B cell (primary cell): ENCODE data around the gene ZNF407. TPM values are rescaled to one million over a fixed set of nuclear protein-coding genes. Genes with fewer than 3 reads are reported as not detected.
A peak's percentile ranks its signal among the peaks of the same experiment; 100 is the strongest.

ENCODE experiments used
- ATAC-seq: fragments of 200-7000 bp; cut with Tn5 transposase; one replicate; pipeline ENCODE4 v1.10.0; 2021; ENCODE audit warnings: low read depth, mild to moderate bottlenecking, moderate number of reproducible peaks, moderate library complexity
- CTCF ChIA-PET: fragments of 350-600 bp; sonication (Branson Sonifier 250); formaldehyde crosslinking; loops from one replicate; lab custom pipeline; 2021; ENCODE audit warnings: antibody characterized with exemption, inconsistent platforms; lab: Charles Lee
- POLR2A ChIA-PET: fragments of 350-600 bp; sonication (Branson Sonifier 250); formaldehyde crosslinking; loops from one replicate; lab custom pipeline; 2021; ENCODE audit warnings: antibody characterized with exemption; lab: Charles Lee
- DNase-seq: peaks from one replicate; pipeline ENCODE4 v3.0.0; 2013
- H2AFZ ChIP-seq: 2 replicates; pipeline ENCODE4 v1.6.1; 2012; ENCODE audit warnings: mild to moderate bottlenecking, low read depth, low read length; ENCODE audit not compliant: insufficient read depth, poor library complexity, severe bottlenecking
- H3K27ac ChIP-seq, 2 donors: 1 replicate in 1 of 2; 2 replicates in 1 of 2; pipeline ENCODE4 v1.5.1; 2012 to 2013; ENCODE audit warnings: low read length in 2 of 2, mild to moderate bottlenecking in 2 of 2, moderate library complexity in 1 of 2
- H3K27me3 ChIP-seq, 4 experiments: fragments of 200-600 bp in 1 of 4; sonication (generic) in 1 of 4; replicated peaks in 1 of 4; 1 replicate in 2 of 4; 2 replicates in 2 of 4; pipeline versions ENCODE4 v1.6.1 to v1.7.0; 2013 to 2016; ENCODE audit warnings: low read length in 3 of 4, mild to moderate bottlenecking in 2 of 4, mixed read lengths in 1 of 4, moderate library complexity in 1 of 4; ENCODE audit not compliant: insufficient read depth in 4 of 4, control insufficient read depth in 3 of 4; ENCODE audit errors: control extremely low read depth in 1 of 4
- H3K36me3 ChIP-seq, 2 experiments: replicated peaks in 1 of 2; 1 replicate in 1 of 2; 2 replicates in 1 of 2; pipeline versions ENCODE4 v1.6.1 to v1.7.1; 2013; ENCODE audit warnings: low read length in 1 of 2; ENCODE audit not compliant: insufficient read depth in 2 of 2, control insufficient read depth in 1 of 2; ENCODE audit errors: control extremely low read depth in 1 of 2, extremely low read depth in 1 of 2
- H3K4me1 ChIP-seq, 2 donors: fragments of 200-600 bp in 1 of 2; sonication (generic) in 1 of 2; 1 replicate in 1 of 2; 2 replicates in 1 of 2; pipeline versions ENCODE4 v1.5.1 to v1.6.1; 2013 to 2017; ENCODE audit warnings: low read length in 2 of 2; ENCODE audit not compliant: control insufficient read depth in 2 of 2, insufficient read depth in 2 of 2
- H3K4me2 ChIP-seq: replicated peaks from 2 replicates; pipeline ENCODE3; 2012; ENCODE audit warnings: mild to moderate bottlenecking, low read depth, low read length; ENCODE audit not compliant: poor library complexity, severe bottlenecking
- H3K4me3 ChIP-seq, 5 experiments: fragments of 200-600 bp in 1 of 5; sonication (generic) in 1 of 5; 1 replicate in 3 of 5; 2 replicates in 2 of 5; pipeline versions ENCODE4 v1.5.1 to v1.7.0; 2011 to 2016; ENCODE audit warnings: low read length in 4 of 5, mild to moderate bottlenecking in 4 of 5, low read depth in 2 of 5, control low read depth in 1 of 5, moderate library complexity in 1 of 5; ENCODE audit not compliant: insufficient read depth in 1 of 5; ENCODE audit errors: control extremely low read depth in 1 of 5, extremely low read depth in 1 of 5
- H3K79me2 ChIP-seq: fragments of 200-600 bp; sonication (generic); one replicate; pipeline ENCODE4 v1.6.0; 2016; ENCODE audit warnings: low read length; ENCODE audit not compliant: control insufficient read depth, insufficient read depth
- H3K9ac ChIP-seq: fragments of 200-600 bp; sonication (generic); 2 replicates; pipeline ENCODE4 v1.6.1; 2017; ENCODE audit warnings: mild to moderate bottlenecking, low read length, moderate library complexity
- H3K9me3 ChIP-seq, 3 donors: one replicate each; pipeline versions ENCODE4 v1.6.1 to v1.7.1; 2013; ENCODE audit warnings: low read length in 2 of 3; ENCODE audit not compliant: control insufficient read depth in 2 of 3, insufficient read depth in 1 of 3; ENCODE audit errors: control extremely low read depth in 1 of 3
- H4K20me1 ChIP-seq: 2 replicates; pipeline ENCODE4 v1.6.0; 2012; ENCODE audit warnings: mild to moderate bottlenecking, low read length; ENCODE audit not compliant: insufficient read depth, control insufficient read depth, poor library complexity, severe bottlenecking
- H3K27ac Mint-ChIP-seq: one replicate; pipeline ENCODE4 v1.8.0; 2021; ENCODE audit warnings: mixed read lengths
- H3K27me3 Mint-ChIP-seq: one replicate; pipeline ENCODE4 v1.8.0; 2021; ENCODE audit warnings: mixed read lengths
- H3K4me1 Mint-ChIP-seq: one replicate; pipeline ENCODE4 v1.8.0; 2021; ENCODE audit warnings: mixed read lengths
- H3K4me3 Mint-ChIP-seq: one replicate; pipeline ENCODE4 v1.8.0; 2021; ENCODE audit warnings: mixed read lengths
- H3K9me3 Mint-ChIP-seq: one replicate; pipeline ENCODE4 v1.8.0; 2022; ENCODE audit warnings: mixed read lengths; ENCODE audit not compliant: insufficient read depth
- EZH2 ChIP-seq: IDR thresholded peaks from 2 replicates; pipeline ENCODE4 v1.6.1; 2012; ENCODE audit warnings: borderline replicate concordance, low read depth, mild to moderate bottlenecking, moderate library complexity, low read length; ENCODE audit not compliant: insufficient read depth, poor library complexity, severe bottlenecking
- WGBS: methylation state at CpG from one replicate; pipeline ENCODE4 v1.1.5; 2013; ENCODE audit warnings: missing lambda C conversion rate; ENCODE audit not compliant: insufficient coverage; 5-methylcytosine and 5-hydroxymethylcytosine counted together
- intact Hi-C: fragments of 100-400 bp; cut with micrococcal nuclease; formaldehyde crosslinking; loops from one replicate; pipeline ENCODE4 v1.10.0; 2022
- polyA plus RNA-seq: library from polyadenylated mRNA; depleted of rRNA; stranded (reverse); fragments of >200 nt; gene quantifications from 2 replicates; pipeline ENCODE4 v1.2.3, GENCODE V29; 2012
- total RNA-seq, 2 donors: library from RNA; stranded (reverse); fragments of 120-200 nt in 1 of 2; gene quantifications; 1 replicate in 1 of 2; 2 replicates in 1 of 2; pipeline versions ENCODE4 v1.2.3 to v1.2.4, GENCODE V29; 2013 to 2022
- TF ChIP-seq, protein P1 (sequence below): fragments of 200-600 bp; IDR thresholded peaks from one replicate; pipeline ENCODE4 v1.8.0; 2022; ENCODE audit warnings: antibody characterized with exemption, mild to moderate bottlenecking

ZNF407 gene
- total and polyA plus RNA-seq, 2 donors (not counting 1 experiment from before 2014, with no cell fraction given), result 4.5 to 37.1 TPM

GRCh38 chr18:74551452-74551851 is 46.2 kb upstream of the ZNF407 start:
- POLR2A ChIA-PET, result interaction anchor here (0.7 kb wide), 2 partner anchors 174 to 1972 kb away, joined by 3 to 5 read pairs; no protein-coding TSS in a partner anchor
- DNase-seq (no peak), ATAC-seq (no peak)
- Histone ChIP-seq H3K9ac (no peak overlapping the region), H3K4me3 (no peak overlapping the region), H3K9me3 (peaks cover 0 to 19% (median 19%) of the 10 kb centered on the region in 3 donors), H2AFZ (no peak overlapping the region), H3K79me2 (no peaks in the 10 kb centered on the region), H3K4me2 (no peak overlapping the region), H4K20me1 (no peaks in the 10 kb centered on the region), H3K4me1 (no peaks in the 10 kb centered on the region), H3K27ac (no peak overlapping the region), H3K36me3 (no peaks in the 10 kb centered on the region), H3K27me3 (no peaks in the 10 kb centered on the region)
- Mint-ChIP-seq H3K4me1 (no peaks in the 10 kb centered on the region), H3K4me3 (no peak overlapping the region), H3K9me3 (peaks cover 5% of the 10 kb centered on the region), H3K27me3 (peaks cover 12% of the 10 kb centered on the region), H3K27ac (no peak overlapping the region)
- 88% methylated on average over 1 of the region's 3 CpGs for WGBS
- TF ChIP-seq, protein P1, sequence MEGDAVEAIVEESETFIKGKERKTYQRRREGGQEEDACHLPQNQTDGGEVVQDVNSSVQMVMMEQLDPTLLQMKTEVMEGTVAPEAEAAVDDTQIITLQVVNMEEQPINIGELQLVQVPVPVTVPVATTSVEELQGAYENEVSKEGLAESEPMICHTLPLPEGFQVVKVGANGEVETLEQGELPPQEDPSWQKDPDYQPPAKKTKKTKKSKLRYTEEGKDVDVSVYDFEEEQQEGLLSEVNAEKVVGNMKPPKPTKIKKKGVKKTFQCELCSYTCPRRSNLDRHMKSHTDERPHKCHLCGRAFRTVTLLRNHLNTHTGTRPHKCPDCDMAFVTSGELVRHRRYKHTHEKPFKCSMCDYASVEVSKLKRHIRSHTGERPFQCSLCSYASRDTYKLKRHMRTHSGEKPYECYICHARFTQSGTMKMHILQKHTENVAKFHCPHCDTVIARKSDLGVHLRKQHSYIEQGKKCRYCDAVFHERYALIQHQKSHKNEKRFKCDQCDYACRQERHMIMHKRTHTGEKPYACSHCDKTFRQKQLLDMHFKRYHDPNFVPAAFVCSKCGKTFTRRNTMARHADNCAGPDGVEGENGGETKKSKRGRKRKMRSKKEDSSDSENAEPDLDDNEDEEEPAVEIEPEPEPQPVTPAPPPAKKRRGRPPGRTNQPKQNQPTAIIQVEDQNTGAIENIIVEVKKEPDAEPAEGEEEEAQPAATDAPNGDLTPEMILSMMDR, result no peak
- no peak for TF ChIP-seq EZH2
- CTCF ChIA-PET, result interaction anchor here (0.6 to 4.2 kb wide), 31 partner anchors 8 to 1788 kb away, joined by 3 to 84 read pairs (median 4); no protein-coding TSS in a partner anchor
- intact Hi-C loops, result no loop called here

GRCh38 chr18:74551936-74552555 is 45.6 kb upstream of the ZNF407 start:
- no peak overlapping the region for H3K9ac ChIP-seq
- H3K36me3 ChIP-seq, result no peaks in the 10 kb centered on the region
- no peaks in the 10 kb centered on the region for H3K4me1 ChIP-seq
- no peaks in the 10 kb centered on the region for H3K4me1 Mint-ChIP-seq
- no peak for TF ChIP-seq EZH2
- TF ChIP-seq, protein P1, result peak; percentile 92
- peak; percentile 96 for ATAC-seq
- H2AFZ ChIP-seq, result no peak overlapping the region
- no peak overlapping the region for H3K27ac ChIP-seq
- peaks cover 0 to 19% (median 19%) of the 10 kb centered on the region in 3 donors for H3K9me3 ChIP-seq
- DNase-seq, result peak; percentile 81
- no peaks in the 10 kb centered on the region for H3K79me2 ChIP-seq
- H3K9me3 Mint-ChIP-seq, result peaks cover 5% of the 10 kb centered on the region
- no peak overlapping the region for H3K4me3 Mint-ChIP-seq
- ChIA-PET CTCF (interaction anchor here (0.5 to 4.2 kb wide), 34 partner anchors 8 to 1813 kb away, joined by 3 to 84 read pairs (median 4); no protein-coding TSS in a partner anchor), POLR2A (interaction anchor here (0.7 kb wide), 2 partner anchors 174 to 1971 kb away, joined by 3 to 5 read pairs; no protein-coding TSS in a partner anchor)
- no peak overlapping the region for H3K4me3 ChIP-seq
- peaks cover 14% of the 10 kb centered on the region for H3K27me3 Mint-ChIP-seq
- no peak overlapping the region for H3K4me2 ChIP-seq
- no peaks in the 10 kb centered on the region for H4K20me1 ChIP-seq
- WGBS, result no CpG with 5 or more reads among the region's 5 CpGs
- intact Hi-C loops, result loop anchor here (1.0 kb wide), 1 partner anchor 199 kb away; no protein-coding TSS in a partner anchor
- H3K27me3 ChIP-seq, result no peaks in the 10 kb centered on the region
- H3K27ac Mint-ChIP-seq, result no peak overlapping the region
